ENCODE results near the gene ZNF771.

The ZNF771 gene

DNA sequence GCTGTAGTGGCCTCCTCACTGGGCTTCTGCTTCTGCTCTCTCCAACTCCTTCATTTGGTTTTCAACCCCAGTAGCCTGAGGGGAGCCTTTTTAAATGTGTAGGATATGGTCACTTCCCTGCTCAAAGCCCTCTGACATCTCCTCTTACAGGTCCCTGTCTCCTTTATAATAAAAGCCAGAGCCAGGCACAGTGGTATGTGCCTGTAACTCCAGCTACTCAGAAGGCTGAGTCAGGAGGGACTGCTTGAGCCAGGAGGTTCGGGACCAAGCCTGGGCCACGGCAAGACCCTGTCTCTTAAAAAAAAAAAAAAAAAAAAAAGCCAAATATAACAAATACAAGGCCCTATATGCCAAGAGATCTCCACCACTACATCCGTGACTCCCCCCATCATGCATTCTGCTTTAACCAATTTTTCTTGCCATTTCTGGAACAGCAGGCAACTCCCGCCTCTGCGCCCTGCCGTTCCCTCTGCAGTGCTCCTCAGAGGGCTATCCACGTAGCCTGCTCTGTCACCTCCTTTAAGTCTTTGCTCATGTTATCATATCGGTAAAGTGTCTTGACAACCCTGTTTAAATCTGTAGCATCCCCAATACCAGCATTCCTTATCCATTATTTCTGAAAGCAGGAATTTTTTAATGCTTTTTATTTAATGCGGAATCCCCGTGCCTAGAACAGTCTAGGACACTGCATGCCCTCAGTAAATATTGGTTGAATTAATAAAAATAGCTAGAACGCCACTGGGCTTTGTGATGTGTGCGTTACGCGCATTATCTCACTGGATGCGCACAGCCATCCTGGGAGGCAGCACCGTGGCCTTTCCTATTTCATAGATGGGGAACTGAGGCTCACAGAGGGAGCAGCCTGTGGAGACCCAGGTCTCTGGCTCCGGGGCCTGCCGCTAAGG, 9.5 kb downstream of the ZNF771 start:
- peaks cover 7 to 10% of the 10 kb centered on the region in 2 experiments for H3K4me1 ChIP-seq (ENCODE audit: control insufficient read depth in 1 of 2, insufficient read depth in 2 of 2, low read length in 2 of 2)
- H3K18ac ChIP-seq (ENCODE audit: low read length) = no peak overlapping the region
- H3K9ac ChIP-seq (ENCODE audit: low read length) = peak overlapping the region; percentile 70
- H3K4me2 ChIP-seq (ENCODE audit: low read length) = peak overlapping the region; percentile 84
- no peaks in the 10 kb centered on the region for H3K27me3 ChIP-seq (ENCODE audit: insufficient read depth, low read length)
- peak overlapping the region; percentile 38 for H2AFZ ChIP-seq (ENCODE audit: insufficient read depth, low read length, poor library complexity)
- no peak overlapping the region for H2BK5ac ChIP-seq (ENCODE audit: low read depth, low read length, poor library complexity)
- H3K14ac ChIP-seq (ENCODE audit: low read length) = peak overlapping the region; percentile 31
- peak in 1 of 2 donors; percentile 27 for DNase-seq
- no peak overlapping the region for H2BK12ac ChIP-seq (ENCODE audit: low read length)
- peak overlapping the region; percentile 70 for H3K4me3 ChIP-seq (ENCODE audit: low read depth, low read length)
- H3K23ac ChIP-seq (ENCODE audit: low read length) = no peak overlapping the region
- peak overlapping the region; percentile 26 for H3K27ac ChIP-seq (ENCODE audit: low read depth, low read length)
- no peaks in the 10 kb centered on the region for H3K79me1 ChIP-seq (ENCODE audit: low read length)
- peaks cover 8 to 11% of the 10 kb centered on the region in 2 experiments for H3K36me3 ChIP-seq (ENCODE audit: control insufficient read depth in 1 of 2, insufficient read depth in 2 of 2, low read length in 2 of 2)
- peak overlapping the region; percentile 13 for H4K12ac ChIP-seq (ENCODE audit: low read depth, low read length)
- H4K91ac ChIP-seq (ENCODE audit: low read depth, low read length) = peak overlapping the region; percentile 23
- no peaks in the 10 kb centered on the region for H3K79me2 ChIP-seq (ENCODE audit: control insufficient read depth, insufficient read depth, low read length, poor library complexity)
- WGBS (ENCODE audit: extremely low coverage, insufficient coverage, insufficient read length) = no CpG with 5 or more reads among the region's 18 CpGs
- H2AK5ac ChIP-seq (ENCODE audit: low read length) = no peak overlapping the region
- peak overlapping the region; percentile 52 for H4K8ac ChIP-seq (ENCODE audit: low read depth, low read length)
- no peaks in the 10 kb centered on the region for H3K9me3 ChIP-seq (ENCODE audit: insufficient read depth, low read depth, low read length)
- no peak overlapping the region for H3K4ac ChIP-seq (ENCODE audit: low read depth, low read length)
- H2BK120ac ChIP-seq (ENCODE audit: insufficient read depth, low read length, poor library complexity) = no peak overlapping the region

DNA sequence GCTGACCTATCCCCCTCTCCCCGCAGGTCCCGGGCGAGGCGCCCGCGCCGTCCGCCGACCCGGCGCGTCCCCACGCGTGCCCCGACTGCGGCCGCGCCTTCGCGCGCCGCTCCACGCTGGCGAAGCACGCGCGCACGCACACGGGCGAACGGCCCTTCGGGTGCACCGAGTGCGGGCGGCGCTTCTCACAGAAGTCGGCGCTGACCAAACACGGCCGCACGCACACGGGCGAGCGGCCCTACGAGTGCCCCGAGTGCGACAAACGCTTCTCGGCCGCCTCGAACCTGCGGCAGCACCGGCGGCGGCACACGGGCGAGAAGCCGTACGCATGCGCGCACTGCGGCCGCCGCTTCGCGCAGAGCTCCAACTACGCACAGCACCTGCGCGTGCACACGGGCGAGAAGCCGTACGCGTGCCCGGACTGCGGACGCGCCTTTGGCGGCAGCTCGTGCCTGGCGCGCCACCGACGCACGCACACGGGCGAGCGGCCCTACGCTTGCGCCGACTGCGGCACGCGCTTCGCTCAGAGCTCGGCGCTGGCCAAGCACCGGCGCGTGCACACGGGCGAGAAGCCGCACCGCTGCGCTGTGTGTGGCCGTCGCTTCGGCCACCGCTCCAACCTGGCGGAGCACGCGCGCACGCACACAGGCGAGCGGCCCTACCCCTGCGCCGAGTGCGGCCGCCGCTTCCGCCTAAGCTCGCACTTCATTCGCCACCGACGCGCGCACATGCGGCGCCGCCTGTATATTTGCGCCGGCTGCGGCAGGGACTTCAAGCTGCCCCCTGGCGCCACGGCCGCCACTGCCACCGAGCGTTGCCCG, 10.3 kb downstream of the ZNF771 start:
- Histone ChIP-seq H3K4me1 (ENCODE audit: control insufficient read depth in 1 of 2, insufficient read depth in 2 of 2, low read length in 2 of 2) (peaks cover 7 to 10% of the 10 kb centered on the region in 2 experiments), H3K14ac (ENCODE audit: low read length) (peak overlapping the region; percentile 31), H2BK120ac (ENCODE audit: insufficient read depth, low read length, poor library complexity) (no peak overlapping the region), H4K8ac (ENCODE audit: low read depth, low read length) (peak overlapping the region; percentile 52), H3K27ac (ENCODE audit: low read depth, low read length) (peak overlapping the region; percentile 26), H4K91ac (ENCODE audit: low read depth, low read length) (peak overlapping the region; percentile 23), H3K23ac (ENCODE audit: low read length) (no peak overlapping the region), H3K79me2 (ENCODE audit: control insufficient read depth, insufficient read depth, low read length, poor library complexity) (no peaks in the 10 kb centered on the region), H2AFZ (ENCODE audit: insufficient read depth, low read length, poor library complexity) (peak overlapping the region; percentile 53), H4K12ac (ENCODE audit: low read depth, low read length) (peak overlapping the region; percentile 13), H3K4me2 (ENCODE audit: low read length) (peak overlapping the region; percentile 84), H3K36me3 (ENCODE audit: control insufficient read depth in 1 of 2, insufficient read depth in 2 of 2, low read length in 2 of 2) (peaks cover 12% of the 10 kb centered on the region in 2 experiments), H2BK12ac (ENCODE audit: low read length) (no peak overlapping the region), H3K27me3 (ENCODE audit: insufficient read depth, low read length) (no peaks in the 10 kb centered on the region), H3K79me1 (ENCODE audit: low read length) (no peaks in the 10 kb centered on the region), H3K4ac (ENCODE audit: low read depth, low read length) (no peak overlapping the region), H3K9ac (ENCODE audit: low read length) (peak overlapping the region; percentile 70), H3K4me3 (ENCODE audit: low read depth, low read length) (peak overlapping the region; percentile 70), H2BK5ac (ENCODE audit: low read depth, low read length, poor library complexity) (no peak overlapping the region), H2AK5ac (ENCODE audit: low read length) (no peak overlapping the region), H3K9me3 (ENCODE audit: insufficient read depth, low read depth, low read length) (no peaks in the 10 kb centered on the region), H3K18ac (ENCODE audit: low read length) (peak overlapping the region; percentile 20)
- WGBS (ENCODE audit: extremely low coverage, insufficient coverage, insufficient read length) = no CpG with 5 or more reads among the region's 140 CpGs
- peak; percentile 97 for DNase-seq

GRCh38 chr16:30418350-30419181, 11.2 kb downstream of the ZNF771 start:
- H3K4me3 ChIP-seq (ENCODE audit: low read depth, low read length) = peak overlapping the region; percentile 70
- no peak overlapping the region for H3K27ac ChIP-seq (ENCODE audit: low read depth, low read length)
- H4K91ac ChIP-seq (ENCODE audit: low read depth, low read length) = no peak overlapping the region
- DNase-seq = no peak
- H3K27me3 ChIP-seq (ENCODE audit: insufficient read depth, low read length) = no peaks in the 10 kb centered on the region
- no peak overlapping the region for H2BK12ac ChIP-seq (ENCODE audit: low read length)
- WGBS (ENCODE audit: extremely low coverage, insufficient coverage, insufficient read length) = no CpG with 5 or more reads among the region's 31 CpGs
- no peak overlapping the region for H2BK120ac ChIP-seq (ENCODE audit: insufficient read depth, low read length, poor library complexity)
- no peak overlapping the region for H3K9ac ChIP-seq (ENCODE audit: low read length)
- H3K36me3 ChIP-seq (ENCODE audit: control insufficient read depth in 1 of 2, insufficient read depth in 2 of 2, low read length in 2 of 2) = peaks cover 14 to 17% of the 10 kb centered on the region in 2 experiments
- H2AK5ac ChIP-seq (ENCODE audit: low read length) = no peak overlapping the region
- H3K4me1 ChIP-seq (ENCODE audit: control insufficient read depth in 1 of 2, insufficient read depth in 2 of 2, low read length in 2 of 2) = peaks cover 7 to 10% of the 10 kb centered on the region in 2 experiments
- no peaks in the 10 kb centered on the region for H3K79me1 ChIP-seq (ENCODE audit: low read length)
- H3K23ac ChIP-seq (ENCODE audit: low read length) = no peak overlapping the region
- no peaks in the 10 kb centered on the region for H3K9me3 ChIP-seq (ENCODE audit: insufficient read depth, low read depth, low read length)
- H3K4ac ChIP-seq (ENCODE audit: low read depth, low read length) = no peak overlapping the region
- H3K14ac ChIP-seq (ENCODE audit: low read length) = no peak overlapping the region
- no peak overlapping the region for H3K18ac ChIP-seq (ENCODE audit: low read length)
- peak overlapping the region; percentile 53 for H2AFZ ChIP-seq (ENCODE audit: insufficient read depth, low read length, poor library complexity)
- H3K4me2 ChIP-seq (ENCODE audit: low read length) = peak overlapping the region; percentile 84
- H3K79me2 ChIP-seq (ENCODE audit: control insufficient read depth, insufficient read depth, low read length, poor library complexity) = no peaks in the 10 kb centered on the region
- H2BK5ac ChIP-seq (ENCODE audit: low read depth, low read length, poor library complexity) = no peak overlapping the region
- H4K12ac ChIP-seq (ENCODE audit: low read depth, low read length) = no peak overlapping the region
- H4K8ac ChIP-seq (ENCODE audit: low read depth, low read length) = peak overlapping the region; percentile 34

GRCh38 chr16:30421010-30421409, 13.6 kb downstream of the ZNF771 start:
- no peak overlapping the region for H3K4me3 ChIP-seq (ENCODE audit: low read depth, low read length)
- H4K91ac ChIP-seq (ENCODE audit: low read depth, low read length) = no peak overlapping the region
- WGBS (ENCODE audit: extremely low coverage, insufficient coverage, insufficient read length) = no CpG with 5 or more reads among the region's 5 CpGs
- H3K9ac ChIP-seq (ENCODE audit: low read length) = no peak overlapping the region
- peaks cover 20 to 22% of the 10 kb centered on the region in 2 experiments for H3K36me3 ChIP-seq (ENCODE audit: control insufficient read depth in 1 of 2, insufficient read depth in 2 of 2, low read length in 2 of 2)
- no peak overlapping the region for H2AK5ac ChIP-seq (ENCODE audit: low read length)
- no peak overlapping the region for H3K23ac ChIP-seq (ENCODE audit: low read length)
- H4K12ac ChIP-seq (ENCODE audit: low read depth, low read length) = no peak overlapping the region
- no peak overlapping the region for H3K14ac ChIP-seq (ENCODE audit: low read length)
- H3K27ac ChIP-seq (ENCODE audit: low read depth, low read length) = no peak overlapping the region
- no peak overlapping the region for H2BK5ac ChIP-seq (ENCODE audit: low read depth, low read length, poor library complexity)
- no peaks in the 10 kb centered on the region for H3K79me2 ChIP-seq (ENCODE audit: control insufficient read depth, insufficient read depth, low read length, poor library complexity)
- no peak overlapping the region for H3K18ac ChIP-seq (ENCODE audit: low read length)
- no peaks in the 10 kb centered on the region for H3K27me3 ChIP-seq (ENCODE audit: insufficient read depth, low read length)
- H3K4ac ChIP-seq (ENCODE audit: low read depth, low read length) = no peak overlapping the region
- no peak for DNase-seq
- no peaks in the 10 kb centered on the region for H3K9me3 ChIP-seq (ENCODE audit: insufficient read depth, low read depth, low read length)
- H2BK120ac ChIP-seq (ENCODE audit: insufficient read depth, low read length, poor library complexity) = no peak overlapping the region
- no peak overlapping the region for H3K4me2 ChIP-seq (ENCODE audit: low read length)
- no peak overlapping the region for H2AFZ ChIP-seq (ENCODE audit: insufficient read depth, low read length, poor library complexity)
- H3K79me1 ChIP-seq (ENCODE audit: low read length) = no peaks in the 10 kb centered on the region
- H4K8ac ChIP-seq (ENCODE audit: low read depth, low read length) = no peak overlapping the region
- no peak overlapping the region for H2BK12ac ChIP-seq (ENCODE audit: low read length)
- H3K4me1 ChIP-seq (ENCODE audit: control insufficient read depth in 1 of 2, insufficient read depth in 2 of 2, low read length in 2 of 2) = peaks cover 4 to 10% of the 10 kb centered on the region in 2 experiments

All from trophoblast cell (in vitro differentiated cells and primary cell).